ENCODE measurements around the gene TNK1.
"Not testable (repeated sequence)": the region's sequence is repeated elsewhere in the genome, so short reads cannot be mapped to it uniquely, and the experiment has no call there.

Gene TNK1

GRCh38 chr17:7380855-7381683 is at the start of gene TNK1:
Gene TNK1 (plus strand): TSS chr17:7381089. CDS start chr17:7382927, 1,838 bp downstream.
- DNase-seq (ENCODE audit: low read depth in 3 of 3): no peak

GRCh38 chr17:7332111-7332510 is 48.8 kb upstream of the TNK1 start:
- DNase-seq (ENCODE audit: low read depth in 3 of 3): no peak

- peak in 1 of 3 experiments; percentile 28 for DNase-seq (ENCODE audit: low read depth in 3 of 3)
Observed at GRCh38 chr17:7332600-7333069, 48.3 kb upstream of the TNK1 start.

GRCh38 chr17:7334938-7335538 is 45.9 kb upstream of the TNK1 start:
- DNase-seq (ENCODE audit: low read depth in 3 of 3): no peak

- DNase-seq (ENCODE audit: low read depth in 3 of 3): not testable (repeated sequence)
Observed at GRCh38 chr17:7335765-7336164, 45.1 kb upstream of the TNK1 start.

GRCh38 chr17:7336240-7337175 is 44.4 kb upstream of the TNK1 start, which contains the start of gene ACAP1:
Gene ACAP1 (plus strand): TSS chr17:7336529. CDS start chr17:7336735, 206 bp downstream.
- peak; percentile 69 to 92 (median 71) for DNase-seq (ENCODE audit: low read depth in 3 of 3)

- DNase-seq (ENCODE audit: low read depth in 3 of 3): not testable (repeated sequence)
Observed at GRCh38 chr17:7337600-7337999, 43.3 kb upstream of the TNK1 start.

GRCh38 chr17:7340179-7340578 is 40.7 kb upstream of the TNK1 start:
- no peak for DNase-seq (ENCODE audit: low read depth in 3 of 3)

GRCh38 chr17:7341842-7342241 is 39.0 kb upstream of the TNK1 start:
- DNase-seq (ENCODE audit: low read depth in 3 of 3): no peak

GRCh38 chr17:7343250-7343649 is 37.6 kb upstream of the TNK1 start:
- DNase-seq (ENCODE audit: low read depth in 3 of 3): no peak

- DNase-seq (ENCODE audit: low read depth in 3 of 3): no peak
Observed at GRCh38 chr17:7346761-7347614, 33.9 kb upstream of the TNK1 start.

- no peak for DNase-seq (ENCODE audit: low read depth in 3 of 3)
Observed at GRCh38 chr17:7347630-7348477, 33.0 kb upstream of the TNK1 start.

GRCh38 chr17:7348478-7349242 is 32.2 kb upstream of the TNK1 start:
- DNase-seq (ENCODE audit: low read depth in 3 of 3): no peak

GRCh38 chr17:7351665-7352502 is 29.0 kb upstream of the TNK1 start, which contains the start of gene KCTD11:
Gene KCTD11 (plus strand): TSS chr17:7352162.
- DNase-seq (ENCODE audit: low read depth in 3 of 3): peak in 2 of 3 experiments; percentile 39 to 82

- DNase-seq (ENCODE audit: low read depth in 3 of 3): no peak
Observed at GRCh38 chr17:7352503-7352889, 28.4 kb upstream of the TNK1 start.

- no peak for DNase-seq (ENCODE audit: low read depth in 3 of 3)
Observed at GRCh38 chr17:7352910-7353635, 27.8 kb upstream of the TNK1 start.

GRCh38 chr17:7354262-7354843 is 26.5 kb upstream of the TNK1 start:
- DNase-seq (ENCODE audit: low read depth in 3 of 3): no peak
